Measurements from ENCODE around the gene MRTFB.

MRTFB gene

DNA sequence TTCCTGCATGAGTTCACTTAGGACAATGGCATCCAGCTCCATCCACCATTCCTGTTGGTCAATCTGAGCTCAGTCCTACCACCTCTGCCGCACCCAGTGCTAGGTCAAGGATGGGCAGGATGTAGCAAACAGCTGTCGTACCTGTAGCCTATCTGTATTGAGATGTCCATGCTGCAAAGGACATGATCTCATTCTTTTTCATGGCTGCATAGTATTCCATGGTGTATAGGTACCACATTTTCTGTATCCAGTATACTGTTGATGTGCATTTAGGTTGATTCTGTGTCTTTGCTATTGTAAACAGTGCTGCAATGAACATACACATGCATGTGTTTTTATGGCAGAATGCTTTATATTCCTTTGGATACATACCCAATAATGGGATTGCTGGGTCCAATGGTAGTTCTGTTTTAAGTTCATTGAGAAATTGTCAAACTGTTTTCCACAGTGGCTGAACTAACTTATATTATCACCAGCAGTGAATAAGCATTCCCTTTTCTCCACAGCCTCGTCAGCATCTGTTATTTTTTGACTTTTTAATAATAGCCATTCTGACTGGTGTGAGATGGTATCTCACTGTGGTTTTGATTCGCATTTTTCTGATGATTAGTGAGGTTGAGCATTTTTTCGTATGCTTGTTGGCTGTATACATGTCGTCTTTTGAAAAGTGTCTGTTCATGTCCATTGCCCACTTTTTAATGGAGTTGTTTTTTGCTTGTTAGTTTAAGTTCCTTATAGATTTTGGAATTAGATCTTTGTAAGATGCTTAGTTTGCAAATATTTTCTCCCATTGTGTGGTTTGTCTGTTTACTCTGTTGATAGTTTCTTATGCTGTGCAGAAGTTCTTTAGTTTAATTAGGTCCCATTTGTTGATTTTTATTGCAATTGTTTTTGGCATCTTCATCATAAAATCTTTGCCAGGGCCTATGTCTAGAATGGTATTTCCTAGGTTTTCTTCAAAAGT is 7.2 kb upstream of the MRTFB start:
- no peak for DNase-seq

GRCh38 chr16:14069818-14070217 is 1.3 kb upstream of the MRTFB start:
- DNase-seq = peak; percentile 66

- no peak for DNase-seq
These were observed 603 bp upstream of the MRTFB start for GRCh38 chr16:14070555-14070876.

- peak; percentile 5 for DNase-seq
These were observed 605 bp downstream of the MRTFB start for GRCh38 chr16:14071576-14072271.

GRCh38 chr16:14072360-14072759 is 1.2 kb downstream of the MRTFB start:
- no peak for DNase-seq

GRCh38 chr16:14074544-14074943 is 3.4 kb downstream of the MRTFB start:
- no peak for DNase-seq

GRCh38 chr16:14077918-14078317 is 6.8 kb downstream of the MRTFB start:
- no peak for DNase-seq

DNA sequence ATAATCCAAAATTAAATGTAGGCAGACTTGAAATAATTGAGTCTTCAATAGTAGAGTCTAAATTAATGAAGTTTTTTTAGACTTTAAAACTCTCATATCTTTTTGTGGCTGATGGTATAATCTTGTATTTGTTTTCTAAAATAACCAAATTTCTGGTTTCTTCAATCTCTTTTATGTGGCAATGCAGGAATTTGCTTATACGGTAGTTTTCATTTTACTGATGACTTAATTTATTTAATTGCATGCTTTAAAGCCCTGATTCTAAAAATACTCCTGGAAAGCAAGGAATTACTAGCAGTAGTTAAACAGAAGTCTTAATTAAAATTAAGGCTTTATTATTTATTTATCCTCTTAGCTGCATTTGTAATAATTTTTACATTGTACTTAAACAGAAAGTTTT is 15.4 kb downstream of the MRTFB start:
- no peak for DNase-seq

GRCh38 chr16:14087181-14087580 is 16.1 kb downstream of the MRTFB start:
- no peak for DNase-seq

- no peak for DNase-seq
These were observed 16.6 kb downstream of the MRTFB start for GRCh38 chr16:14087590-14088154.

DNA sequence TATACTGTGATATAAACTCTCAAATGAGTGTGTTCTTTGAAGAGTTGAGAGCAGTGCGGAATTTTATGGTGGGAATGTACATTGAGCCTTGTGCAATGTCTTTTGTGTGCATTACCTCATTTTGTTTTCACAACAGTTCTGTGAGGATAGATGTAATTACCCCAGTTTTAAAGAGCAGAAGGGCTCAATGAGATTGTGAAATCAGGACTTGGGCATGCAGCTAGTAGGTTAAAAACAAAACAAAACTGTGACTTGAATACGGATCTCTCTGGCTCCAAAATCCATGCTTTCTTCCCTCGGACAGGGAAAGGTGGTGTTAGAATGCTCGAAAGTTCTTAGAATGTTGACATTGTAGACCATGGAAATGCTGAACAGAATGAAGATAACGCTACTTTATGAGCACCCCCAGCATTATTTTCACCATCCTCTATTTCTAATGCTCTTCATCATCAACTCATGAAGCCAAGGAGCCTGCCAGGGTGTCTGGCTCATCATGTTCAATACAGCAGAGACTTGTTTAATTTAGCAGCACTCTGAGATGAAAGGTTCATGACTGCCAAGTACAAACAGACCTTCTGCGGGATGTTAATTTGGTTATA is 17.1 kb downstream of the MRTFB start:
- no peak for DNase-seq

- DNase-seq = no peak
These were observed 18.2 kb downstream of the MRTFB start for GRCh38 chr16:14089283-14089823.

GRCh38 chr16:14092561-14092960 is 21.4 kb downstream of the MRTFB start:
- DNase-seq = no peak

DNA sequence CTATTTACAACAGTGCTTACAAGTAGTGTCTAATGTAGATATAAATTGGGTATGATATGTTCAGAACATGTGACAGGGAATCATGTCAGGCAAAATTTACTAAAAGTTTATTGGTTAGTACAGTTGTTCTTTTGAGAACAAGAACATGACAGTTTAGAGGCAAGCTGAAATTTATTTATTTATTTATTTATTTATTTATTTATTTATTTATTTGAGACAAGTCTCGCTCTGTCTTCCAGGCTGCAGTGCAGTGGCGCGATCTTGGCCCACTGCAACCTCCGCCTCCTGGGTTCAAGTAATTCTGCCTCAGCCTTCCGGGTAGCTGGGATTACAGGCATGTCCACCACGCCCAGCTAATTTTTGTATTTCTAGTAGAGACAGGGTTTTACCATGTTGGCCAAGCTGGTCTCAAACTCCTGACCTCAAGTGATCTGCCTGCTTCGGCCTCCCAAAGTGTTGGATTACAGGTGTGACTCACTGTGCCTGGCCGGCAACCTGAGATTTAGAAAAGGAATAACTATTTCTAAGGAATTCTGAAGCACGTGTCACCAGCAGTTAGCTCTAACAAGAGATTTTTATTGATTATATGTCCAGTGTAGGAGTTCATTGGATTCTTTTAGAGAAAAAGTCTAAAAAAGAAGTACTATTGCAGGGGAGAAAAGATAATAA is 24.9 kb downstream of the MRTFB start:
- no peak for DNase-seq

DNA sequence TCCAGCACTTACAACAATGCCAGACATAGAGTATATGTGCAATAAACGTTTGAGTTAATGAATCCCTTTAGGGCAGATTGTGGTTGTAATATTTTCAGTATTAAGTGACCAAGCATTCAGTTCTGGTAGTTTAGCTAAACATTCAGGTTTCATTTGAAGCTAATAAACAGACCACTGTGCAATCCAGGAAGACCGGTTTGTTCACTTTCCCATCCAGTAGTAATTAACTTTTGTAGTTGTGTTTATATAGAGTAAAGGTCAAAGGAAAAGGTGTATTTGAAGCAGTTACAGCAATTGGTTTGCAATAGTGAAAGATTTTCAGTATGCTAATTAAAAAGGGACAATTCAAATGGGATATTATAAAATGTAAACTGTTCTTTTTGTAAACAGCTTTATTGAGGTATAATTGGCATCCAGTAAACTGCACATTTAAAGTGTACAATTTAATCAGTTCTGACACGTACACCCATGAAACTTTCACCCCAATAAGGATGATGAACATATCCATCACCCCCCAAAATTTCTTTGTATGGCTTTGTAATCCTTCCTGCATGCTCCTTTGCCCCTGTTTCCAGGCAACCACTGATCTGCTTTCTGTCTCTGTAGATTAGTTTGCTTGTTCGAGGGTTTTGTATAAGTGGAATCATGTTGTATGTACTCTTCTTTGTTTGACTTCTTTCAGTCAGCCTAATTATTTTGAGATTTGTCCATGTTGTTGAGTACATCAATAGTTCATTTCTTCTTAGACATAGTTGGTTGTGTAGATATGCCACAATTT is 26.3 kb downstream of the MRTFB start:
- no peak for DNase-seq

GRCh38 chr16:14098081-14098480 is 27.0 kb downstream of the MRTFB start:
- no peak for DNase-seq

DNA sequence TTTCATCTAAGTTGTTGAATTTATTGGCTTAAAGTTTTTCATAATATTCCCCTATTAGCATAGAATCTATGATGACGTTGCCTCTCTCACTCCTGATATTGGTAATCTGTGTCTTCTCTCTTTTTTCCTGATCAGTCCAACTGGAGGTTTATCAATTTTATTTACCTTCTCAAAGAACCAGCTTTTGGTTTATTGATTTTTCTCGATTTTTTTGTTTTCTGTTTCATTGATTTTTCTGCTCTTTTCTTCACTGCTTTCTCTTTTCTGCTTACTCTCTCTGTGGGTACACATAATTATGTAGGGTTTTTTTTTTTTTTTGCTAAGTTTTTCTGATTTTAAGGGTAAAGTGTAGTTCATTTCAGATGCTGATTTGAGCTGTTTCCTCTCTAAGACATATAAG is 29.7 kb downstream of the MRTFB start:
- DNase-seq = no peak

GRCh38 chr16:14101415-14101814 is 30.3 kb downstream of the MRTFB start:
- peak; percentile 22 for DNase-seq

- DNase-seq = no peak
These were observed 32.0 kb downstream of the MRTFB start for GRCh38 chr16:14102925-14103720.

- no peak for DNase-seq
These were observed 32.9 kb downstream of the MRTFB start for GRCh38 chr16:14104066-14104465.
